NCI-H2081 treated with DMSO at 0.1 percent for 48 hours (cell line): ENCODE results near the gene TLE5.
"Not testable (repeated sequence)": the region's sequence is repeated elsewhere in the genome, so short reads cannot be mapped to it uniquely, and the experiment has no call there.

Experiments
- DNase-seq: peaks from one replicate; lab custom pipeline; 2025; lab: John Stamatoyannopoulos, UW

TLE5 gene

DNA sequence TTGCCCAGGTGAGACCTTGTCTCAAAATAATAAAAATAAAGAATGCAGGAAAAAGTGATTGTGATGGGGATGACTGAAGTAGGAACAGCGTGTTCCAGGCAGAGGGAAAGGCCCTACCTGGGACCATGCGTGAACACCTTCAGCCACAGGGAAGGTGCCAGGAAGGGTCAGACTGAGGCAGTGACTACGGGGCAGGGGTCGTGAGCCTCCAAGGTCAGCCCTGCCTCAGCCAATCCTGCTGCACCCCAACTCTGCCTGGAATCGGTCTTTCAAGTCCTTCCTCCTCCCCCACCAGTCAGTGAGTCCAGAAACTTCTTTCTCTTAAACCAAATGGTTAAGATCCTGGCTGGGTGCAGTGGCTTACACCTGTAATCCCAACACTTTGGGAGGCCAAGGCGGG is 17.1 kb downstream of the TLE5 start:
- no peak for DNase-seq

DNA sequence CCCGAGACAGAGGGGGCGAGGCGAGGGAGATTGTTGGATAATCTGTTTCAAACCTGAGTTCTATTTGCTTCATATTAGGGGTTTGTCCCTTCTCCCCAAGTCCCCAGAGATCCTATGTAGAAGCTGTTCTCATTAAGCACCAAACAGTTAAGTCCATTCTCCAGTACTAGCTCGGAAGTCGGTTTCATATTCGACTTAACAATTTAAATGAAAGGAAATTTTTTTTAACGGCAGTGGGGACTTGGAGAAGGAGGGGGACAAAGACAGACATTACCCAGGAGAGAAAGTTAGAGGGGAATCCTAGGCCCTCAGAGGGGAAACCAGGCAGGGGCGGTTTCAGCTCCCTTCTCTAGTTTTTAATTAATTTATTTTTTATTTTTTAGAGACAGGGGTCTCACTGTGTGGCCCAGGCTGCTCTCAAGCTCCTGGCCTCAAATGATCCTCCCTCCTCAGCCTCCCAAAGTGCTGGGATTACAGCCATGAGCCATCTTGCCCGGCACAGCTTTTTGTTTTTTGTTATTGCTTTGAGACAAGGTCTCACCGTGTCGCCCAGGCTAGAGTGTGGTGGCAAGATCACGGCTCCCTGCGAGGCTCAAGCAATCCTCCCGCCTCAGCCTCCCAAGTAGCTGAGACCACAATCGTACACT is 19.6 kb downstream of the TLE5 start:
- no peak for DNase-seq

DNA sequence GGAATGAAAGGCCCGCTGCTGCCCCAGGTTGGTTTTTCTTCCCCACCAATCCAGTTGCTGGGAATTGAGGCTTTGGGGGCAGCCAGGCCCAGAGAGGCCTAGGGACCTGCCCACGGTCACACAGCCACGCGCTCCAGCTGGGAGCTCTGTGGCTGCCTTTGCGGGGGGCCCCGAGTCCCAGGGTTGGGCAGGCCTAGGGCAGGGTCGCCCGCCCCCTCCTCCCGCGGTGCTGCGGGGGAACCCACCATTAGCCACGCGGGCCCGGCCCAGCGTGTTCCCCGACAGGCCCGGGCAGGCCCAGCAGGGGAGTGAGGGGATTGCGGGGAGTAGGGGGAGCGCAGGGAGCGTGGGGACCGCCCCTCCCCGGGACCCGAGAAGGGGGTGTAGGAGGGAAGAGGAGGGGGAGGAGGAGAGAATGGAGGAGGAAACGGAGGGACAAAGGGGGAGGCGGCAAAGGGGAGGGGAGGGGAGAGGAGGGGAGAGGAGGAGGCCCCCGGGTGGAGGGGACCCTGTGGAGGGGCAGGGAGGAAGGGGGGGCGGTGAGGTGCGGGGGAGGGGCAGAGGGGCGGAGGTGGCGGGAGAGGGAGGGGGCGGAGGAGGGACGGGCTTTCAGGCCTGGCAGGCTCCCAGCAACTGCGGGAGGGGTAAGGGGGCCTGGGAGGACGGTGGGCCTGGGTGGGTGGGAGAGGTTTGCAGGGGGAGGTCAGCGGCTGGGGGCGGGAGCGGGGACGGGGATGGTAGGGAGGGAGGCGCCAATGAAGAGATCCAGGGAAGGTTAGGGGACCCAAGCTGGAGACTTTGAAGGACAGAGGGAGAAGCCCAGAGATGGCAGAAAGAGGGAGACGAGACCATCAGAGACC is 20.3 kb downstream of the TLE5 start:
- DNase-seq: no peak

DNA sequence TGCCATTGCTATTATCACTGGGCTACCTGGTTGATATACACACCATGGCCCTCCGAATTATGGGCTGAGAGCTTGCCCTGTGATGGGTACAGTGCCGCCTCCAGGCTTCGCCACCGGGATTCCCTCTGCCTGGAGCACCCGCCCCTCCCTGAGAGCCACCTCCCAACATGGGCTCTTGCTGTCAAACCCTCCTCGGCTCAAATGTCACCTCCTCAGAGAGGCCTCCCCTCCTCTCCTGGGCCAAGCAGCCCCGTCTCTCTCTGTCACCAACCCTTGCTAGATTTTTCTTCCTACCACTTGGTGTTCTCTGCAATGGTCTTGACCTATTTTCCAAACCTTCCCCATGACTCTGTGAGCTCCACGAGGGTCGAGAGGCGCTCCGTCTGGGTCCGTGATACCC is 21.0 kb downstream of the TLE5 start:
- no peak for DNase-seq

DNA sequence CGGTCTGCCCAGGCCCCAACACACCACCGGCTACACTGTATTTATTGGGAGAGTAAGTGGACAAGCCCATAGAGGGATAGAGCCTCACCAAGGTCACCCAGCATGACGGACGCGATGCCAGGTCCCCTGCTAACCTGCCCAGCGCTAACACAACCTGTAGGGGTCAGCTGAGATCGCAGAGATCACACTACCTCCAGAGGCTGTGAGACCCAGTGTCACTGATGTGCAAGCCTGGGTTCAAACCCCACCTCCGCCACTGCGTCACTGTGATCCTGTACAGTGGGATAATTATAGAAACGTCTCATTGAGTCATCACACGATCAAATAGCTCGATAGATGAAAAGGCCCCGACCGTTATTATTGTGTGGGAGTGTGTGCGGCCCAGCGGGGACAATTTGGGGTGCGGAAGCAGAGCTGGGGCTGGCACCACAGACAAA is 22.6 kb downstream of the TLE5 start:
- no peak for DNase-seq

DNA sequence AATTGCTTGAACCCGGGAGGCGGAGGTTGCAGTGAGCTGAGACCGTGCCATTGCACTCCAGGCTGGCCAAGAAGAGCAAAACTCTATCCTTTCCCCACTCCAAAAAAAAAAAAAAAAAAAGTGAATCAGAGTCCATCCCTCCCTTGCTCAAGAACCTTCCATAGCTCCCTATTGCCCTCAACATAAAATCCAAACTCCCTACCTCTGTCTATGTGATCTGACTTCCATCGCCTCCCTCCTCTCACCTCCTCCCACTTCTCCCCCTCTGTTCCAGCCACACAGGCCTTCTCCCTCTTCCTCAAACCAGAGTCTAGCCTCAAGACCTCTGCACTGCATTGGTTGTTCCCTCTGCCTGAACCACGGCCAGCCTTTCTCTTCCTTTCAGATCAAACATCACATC is 23.2 kb downstream of the TLE5 start:
- no peak for DNase-seq

DNA sequence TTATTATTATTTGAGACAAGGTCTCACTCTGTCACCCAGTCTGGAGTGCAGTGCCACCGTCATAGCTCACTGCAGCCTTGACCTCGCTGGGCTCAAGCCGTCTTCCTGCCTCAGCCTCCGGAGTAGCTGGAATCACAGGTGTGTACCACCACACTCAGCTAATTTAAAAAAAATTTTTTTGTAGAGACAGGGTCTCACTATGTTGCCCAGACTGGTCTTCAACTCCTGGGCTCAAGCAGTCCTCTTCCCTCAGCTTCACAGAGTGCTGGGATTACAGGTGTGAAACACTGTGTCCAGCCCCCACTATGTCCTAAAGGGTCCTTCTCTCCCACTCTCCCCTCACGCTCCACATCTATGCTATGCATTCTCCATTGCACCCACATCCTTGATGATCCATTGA is 24.1 kb downstream of the TLE5 start:
- no peak for DNase-seq

DNA sequence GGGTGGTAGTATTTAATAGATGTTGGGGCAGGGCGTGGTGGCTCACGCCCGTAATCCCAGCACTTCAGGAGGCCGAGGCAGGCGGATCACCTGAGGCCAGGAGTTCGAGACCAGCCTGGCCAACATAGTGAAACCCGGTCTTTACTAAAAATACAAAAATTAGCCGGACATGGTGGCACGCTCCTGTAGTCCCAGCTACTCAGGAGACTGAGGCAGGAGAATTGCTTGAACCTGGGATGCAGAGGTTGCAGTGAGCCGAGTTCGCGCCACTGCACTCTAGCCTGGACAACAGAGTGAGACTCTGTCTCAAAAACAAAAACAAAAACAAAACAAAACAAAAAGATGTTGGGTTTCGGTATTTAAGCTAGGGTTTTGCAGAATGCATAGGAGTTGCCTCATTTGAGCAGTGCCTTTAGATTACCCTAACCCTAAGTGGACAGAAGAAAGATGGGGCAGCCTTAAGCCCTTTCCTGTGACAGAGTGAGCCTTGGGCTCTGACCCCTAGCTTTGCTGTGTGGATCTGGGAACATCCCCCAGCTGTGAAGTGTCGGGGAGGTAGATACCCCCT is 25.2 kb downstream of the TLE5 start:
- not testable (repeated sequence) for DNase-seq

DNA sequence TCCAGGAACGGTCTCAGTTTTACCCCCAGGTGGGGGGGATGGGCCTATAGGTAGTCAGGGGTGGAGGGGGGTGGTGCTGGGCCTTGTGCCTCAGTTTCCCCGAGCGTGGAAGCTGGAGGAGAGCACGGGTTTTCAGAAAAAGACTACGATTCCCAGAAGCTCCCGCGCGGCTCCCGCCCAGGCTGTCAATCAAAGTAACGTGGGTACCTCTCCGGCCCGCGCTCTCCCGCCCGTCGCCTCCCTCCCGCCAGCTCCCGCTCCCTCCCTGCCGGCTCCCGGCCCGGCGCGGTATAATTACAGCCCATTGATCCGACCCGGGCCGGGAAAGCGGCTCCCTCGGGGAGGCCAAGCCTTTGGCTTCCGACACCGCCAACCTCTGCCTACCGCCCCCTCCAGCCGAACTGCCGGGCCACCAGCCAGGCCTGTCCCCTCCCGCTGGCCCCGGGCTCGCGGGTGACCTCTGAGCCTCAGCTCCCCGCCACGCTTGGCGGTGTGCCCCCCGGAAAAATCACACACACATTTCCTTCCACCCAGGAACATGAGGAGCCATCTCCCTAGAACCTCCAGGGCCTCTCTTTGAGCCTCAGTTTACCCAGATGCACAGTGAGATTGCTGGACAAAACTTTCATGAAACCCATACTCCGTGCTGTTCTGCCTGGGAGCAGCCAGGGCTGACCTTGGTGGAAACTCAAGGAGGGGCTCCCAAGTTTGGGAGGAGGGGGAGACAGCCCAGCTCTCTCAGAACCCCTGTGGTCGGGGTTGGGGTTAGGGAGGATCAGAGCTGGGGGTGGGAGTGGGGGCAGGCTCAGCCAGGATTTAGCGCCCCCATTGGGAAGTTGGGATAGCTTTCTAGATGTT is 25.9 kb downstream of the TLE5 start:
- peak; percentile 89 for DNase-seq

DNA sequence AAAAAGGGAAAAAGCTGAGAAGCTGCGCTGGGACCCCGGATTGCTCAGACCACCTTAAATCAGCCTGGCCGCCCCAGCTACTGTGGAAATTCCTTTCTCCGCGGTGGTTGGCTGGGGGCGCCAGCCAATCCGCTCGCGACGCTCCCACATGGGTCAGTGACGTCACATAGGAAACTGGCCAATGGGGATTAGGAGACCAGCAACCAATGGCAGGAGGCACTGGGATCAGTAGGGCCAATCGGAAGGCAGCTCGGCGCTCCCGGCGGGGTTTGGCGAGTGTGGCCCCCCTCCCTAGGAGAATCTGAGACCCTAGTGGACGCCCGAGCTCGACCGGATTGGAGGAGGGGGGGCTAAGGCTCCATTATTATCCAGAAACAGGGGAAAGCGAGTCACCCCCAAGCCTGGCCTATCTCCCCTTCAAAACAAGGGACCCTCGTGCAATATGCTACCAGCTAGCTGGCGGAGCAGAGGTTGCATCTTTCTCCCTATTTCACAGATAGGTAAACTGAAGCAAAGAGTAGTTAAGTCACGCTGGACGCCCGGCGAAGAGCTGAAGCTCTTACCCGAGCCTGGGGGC is 26.7 kb downstream of the TLE5 start:
- peak; percentile 94 for DNase-seq

DNA sequence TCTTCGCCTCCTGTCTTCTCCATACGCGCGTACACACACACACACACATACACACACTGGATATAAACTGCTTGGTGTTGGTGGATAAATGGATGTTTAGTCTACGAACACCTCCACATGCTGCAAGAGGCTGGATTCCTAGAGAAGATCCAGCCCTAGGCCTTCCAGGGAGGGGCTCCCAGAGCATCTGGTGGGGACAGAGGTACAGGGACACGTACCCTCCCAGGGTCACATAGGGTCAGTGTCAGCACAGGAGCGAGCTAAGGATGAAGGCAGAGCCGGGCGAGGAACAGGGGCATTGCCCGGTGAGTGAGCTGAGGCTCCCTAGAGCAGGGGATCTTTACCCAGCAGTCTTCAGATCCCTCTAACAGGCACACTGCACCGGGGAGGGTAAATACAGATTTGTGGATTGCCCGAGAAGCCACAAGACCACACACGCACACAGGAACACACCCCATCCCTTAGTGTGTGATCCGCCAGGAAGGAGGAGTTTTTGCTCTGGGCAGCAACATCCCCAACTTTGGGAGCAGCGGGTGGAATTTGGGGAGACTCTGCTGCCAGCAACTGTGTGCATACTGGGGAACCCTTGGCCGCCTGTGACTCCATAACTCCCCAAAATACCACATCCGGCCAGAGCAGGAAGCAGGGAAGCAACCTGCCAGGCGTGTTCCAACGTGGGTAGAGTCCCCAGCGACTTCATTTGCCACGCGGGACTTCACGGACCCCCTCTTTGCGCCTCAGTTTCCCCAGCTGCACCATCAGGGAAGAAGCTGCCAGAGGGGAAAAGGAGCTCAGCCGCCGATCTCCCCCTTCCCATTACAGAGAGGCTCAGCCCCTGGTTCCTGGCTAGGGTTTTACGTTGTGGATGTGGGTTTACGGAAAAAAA is 27.4 kb downstream of the TLE5 start:
- DNase-seq: no peak

DNA sequence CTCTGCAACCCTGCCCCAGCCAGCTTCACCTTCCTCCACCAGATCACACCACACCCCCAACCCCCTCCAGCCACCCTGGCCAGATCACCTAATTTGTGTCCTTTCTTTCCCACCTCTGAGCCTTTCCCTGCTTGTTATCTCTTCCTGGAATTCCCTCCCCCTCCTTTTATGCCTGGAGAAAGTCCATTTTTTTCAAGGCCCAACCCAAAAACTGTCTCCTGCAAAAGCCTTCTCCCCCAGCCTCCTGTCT is 28.0 kb downstream of the TLE5 start:
- no peak for DNase-seq

DNA sequence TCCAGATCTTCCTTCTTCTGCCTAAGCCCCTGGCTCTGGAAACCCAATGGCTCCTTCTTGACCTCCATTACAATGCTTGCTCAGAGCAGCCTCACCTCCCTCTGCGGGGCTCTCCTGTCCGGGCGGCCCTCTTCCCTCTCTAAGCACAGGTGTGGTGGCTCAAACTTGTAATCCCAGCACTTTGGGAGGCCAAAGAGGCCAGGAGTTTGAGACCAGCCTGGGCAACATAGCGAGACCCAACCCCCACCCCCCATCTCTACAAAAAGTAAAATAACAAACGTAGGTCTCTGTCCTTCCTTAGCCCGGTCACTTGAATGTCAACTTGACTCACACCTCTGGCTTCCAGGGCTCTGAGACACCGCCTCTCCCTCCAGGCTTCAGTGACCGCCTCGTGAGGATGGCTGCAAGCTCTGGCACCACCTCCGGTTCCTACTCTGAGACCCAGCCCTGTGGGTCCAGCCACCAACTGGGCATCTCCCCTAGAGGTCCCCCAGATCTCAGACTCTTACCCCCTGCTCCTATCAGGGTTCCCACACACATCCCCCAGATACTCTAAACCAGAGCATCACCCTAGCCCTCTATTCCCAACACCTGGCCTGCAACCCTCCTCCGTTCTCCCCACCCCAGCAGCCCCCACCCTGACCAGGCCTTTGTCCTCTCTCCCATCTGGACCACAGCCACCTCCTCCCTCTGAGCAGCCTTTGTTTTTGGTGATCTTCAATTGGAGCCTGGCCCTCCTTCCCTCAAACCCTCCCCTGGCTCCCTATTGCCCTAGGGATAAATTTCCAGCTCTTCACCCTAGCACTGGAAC is 28.5 kb downstream of the TLE5 start:
- DNase-seq: no peak

DNA sequence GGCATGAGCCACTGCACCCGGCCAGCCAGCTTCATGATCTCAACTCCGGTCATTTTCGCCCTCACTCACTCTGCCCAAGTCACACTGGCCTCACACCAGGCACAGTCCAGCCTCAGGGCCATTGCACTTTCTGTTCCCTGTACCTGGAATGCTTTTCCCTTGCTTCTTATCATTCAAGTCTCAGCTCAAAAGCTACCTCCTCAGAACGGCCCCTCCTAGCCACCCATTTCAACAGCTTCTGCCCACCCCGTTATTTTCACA is 30.8 kb downstream of the TLE5 start:
- no peak for DNase-seq

DNA sequence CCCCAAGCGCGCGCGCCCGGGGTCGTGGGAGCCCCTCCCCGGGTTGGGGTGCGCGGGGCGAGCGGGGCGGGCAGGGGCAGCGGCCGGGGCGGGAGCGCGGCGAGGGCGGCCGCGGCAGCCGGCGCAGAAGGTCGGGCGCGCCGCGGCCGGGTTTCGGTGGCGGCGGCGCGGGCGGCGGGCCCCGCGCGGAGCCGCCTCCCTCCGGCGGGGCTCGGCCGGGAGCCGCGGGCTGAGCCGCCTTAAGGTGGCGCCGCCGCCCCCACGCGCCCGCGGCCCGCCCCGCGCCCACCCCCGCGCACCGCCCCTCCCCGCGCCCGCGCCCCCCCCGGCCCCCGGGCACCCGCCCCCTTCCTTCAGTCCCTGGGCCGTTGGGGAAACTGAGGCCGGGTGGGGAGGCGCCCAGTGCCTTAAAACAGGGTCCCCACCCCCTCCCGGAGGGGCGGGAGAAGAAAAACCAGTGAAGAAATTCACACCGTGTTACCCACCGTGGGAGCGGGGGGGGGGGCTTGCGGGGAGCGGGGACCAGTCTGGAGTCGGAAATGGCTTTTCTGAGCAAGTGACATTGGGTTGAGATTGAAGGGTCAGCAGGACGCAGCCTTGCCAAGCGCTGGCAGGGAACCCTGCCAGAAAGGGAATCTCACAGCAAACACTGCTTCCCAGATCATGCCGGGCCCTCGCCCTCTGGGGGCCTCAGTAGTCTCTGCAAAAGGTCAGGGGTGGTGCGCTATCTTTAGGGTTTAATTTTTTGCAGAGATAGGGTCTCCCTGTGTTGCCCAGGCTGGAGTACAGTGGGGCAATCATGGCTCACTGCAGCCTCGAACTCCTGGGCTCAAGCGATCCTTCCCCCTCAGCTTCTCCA is 33.0 kb downstream of the TLE5 start, which contains the start of gene TLE2:
TLE2 (minus strand) TSS at position 216 of the 859 bp plus-strand sequence. CDS start 376 bp downstream, outside the sequence.
- DNase-seq: no peak

DNA sequence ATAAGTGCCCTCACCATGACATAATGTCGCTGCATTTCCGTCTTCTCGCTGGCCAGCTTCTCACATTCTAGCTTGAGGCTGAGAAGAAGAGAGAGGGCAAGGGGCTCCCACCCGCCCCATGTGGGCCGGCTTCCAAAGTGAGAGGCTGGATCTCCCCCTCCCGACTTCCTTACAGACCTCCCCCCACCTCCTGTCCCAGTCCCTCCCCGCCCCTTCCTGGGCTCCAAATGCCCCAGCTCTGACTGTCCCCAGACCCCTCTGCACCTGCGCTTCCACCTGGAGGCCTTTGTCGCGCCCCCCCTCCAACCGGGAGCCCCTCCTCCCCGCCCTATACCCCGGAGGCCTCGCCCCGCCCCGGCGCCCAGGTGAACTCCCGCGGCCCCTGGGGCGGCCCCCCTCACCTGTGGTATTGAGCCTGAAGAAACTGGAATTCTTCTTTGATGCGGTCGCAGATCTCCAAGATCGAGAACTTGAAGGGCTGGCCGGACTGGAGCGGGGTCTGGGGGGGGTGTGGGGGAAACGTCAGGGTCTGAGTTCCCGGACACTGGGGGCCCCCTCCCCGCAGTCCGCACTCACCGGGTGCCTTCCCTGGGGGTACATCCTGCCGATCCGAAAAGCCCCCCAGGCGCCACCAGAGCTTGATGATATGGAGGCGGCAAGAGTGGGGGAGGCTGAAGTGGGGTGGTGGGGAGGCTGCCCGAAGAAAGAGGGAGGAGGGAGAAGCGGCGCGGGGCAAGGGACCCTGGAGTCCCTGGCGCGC is 33.8 kb downstream of the TLE5 start:
- no peak for DNase-seq

DNA sequence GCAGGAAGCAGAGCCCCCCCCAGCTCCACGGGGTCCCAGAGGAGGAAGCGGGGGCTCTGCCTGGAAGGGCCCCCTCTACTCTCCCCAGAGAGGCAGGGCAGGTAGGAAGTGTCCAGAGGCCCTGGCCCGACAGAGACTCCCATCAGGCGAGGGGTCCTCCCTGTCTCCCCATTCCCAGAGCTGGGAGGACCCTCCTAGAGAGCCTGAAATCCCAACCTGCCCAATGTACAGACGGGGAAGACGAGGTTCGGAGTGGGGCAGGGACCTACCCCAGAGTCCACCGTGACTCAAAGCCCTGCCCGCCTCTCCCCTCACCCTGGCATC is 34.4 kb downstream of the TLE5 start:
- DNase-seq: no peak

DNA sequence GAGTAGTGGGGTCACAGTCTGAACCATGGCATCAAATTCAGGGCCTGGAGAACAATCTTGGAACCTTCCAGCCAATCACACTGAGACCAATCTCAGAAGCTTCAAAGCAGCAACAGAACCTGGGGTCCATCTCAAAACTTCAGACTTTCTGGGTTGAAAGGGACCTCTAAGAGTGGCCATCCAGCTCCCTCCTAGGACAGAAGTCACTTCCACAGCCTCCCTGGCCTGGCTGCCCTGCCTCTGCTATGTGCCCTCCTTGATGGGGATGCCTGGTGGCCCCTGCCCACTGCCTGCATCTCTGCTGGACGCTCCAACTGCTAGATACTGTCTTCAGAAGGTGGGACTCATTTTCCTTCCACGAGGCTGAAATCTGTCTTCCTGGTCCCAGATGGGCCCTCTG is 35.0 kb downstream of the TLE5 start:
- DNase-seq: no peak

DNA sequence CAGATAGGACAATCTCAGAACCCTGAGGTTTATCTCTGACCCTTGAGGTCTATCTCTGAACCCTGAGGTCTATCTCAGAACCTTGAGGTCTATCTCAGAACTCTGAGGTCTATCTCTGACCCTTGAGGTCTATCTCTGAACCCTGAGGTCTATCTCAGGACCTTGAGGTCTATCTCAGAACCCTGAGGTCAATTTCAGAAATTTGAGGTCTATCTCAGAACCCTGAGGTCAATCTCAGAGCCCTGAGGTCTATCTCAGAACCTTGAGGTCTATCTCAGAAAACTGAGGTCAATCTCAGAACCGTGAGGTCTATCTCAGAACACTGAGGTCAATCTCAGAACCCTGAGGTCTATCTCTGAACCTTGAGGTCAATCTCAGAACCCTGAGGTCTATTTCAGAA is 35.5 kb downstream of the TLE5 start:
- no peak for DNase-seq
